ENCODE measurements around the gene ST6GAL1.

- TF ChIP-seq CTCF (IDR thresholded peaks at IDR 0.05), result no peak
- no peak for TF ChIP-seq POLR2AphosphoS5 (IDR thresholded peaks at IDR 0.05)
Observed at GRCh38 chr3:187017511-187018230, 87.3 kb downstream of the ST6GAL1 start.
